Thyroid gland (tissue), 4 donors: Measurements from ENCODE around the gene USP32. TPM values are rescaled to one million over a fixed set of nuclear protein-coding genes. Genes with fewer than 3 reads are reported as not detected.

Source experiments
- DNase-seq, 2 donors: peaks; one replicate each; pipeline ENCODE4 v3.0.0-alpha.2; 2019
- H3K27ac ChIP-seq, 3 donors: fragments of 200-600 bp; sonication (generic); 1 replicate in 2 of 3; 2 replicates in 1 of 3; pipeline ENCODE4 v1.5.1; 2016 to 2019; ENCODE audit warnings: mild to moderate bottlenecking in 1 of 3, moderate library complexity in 1 of 3
- H3K27me3 ChIP-seq: fragments of 200-600 bp; sonication (generic); one replicate; pipeline ENCODE4 v1.5.1; 2019
- H3K36me3 ChIP-seq, 2 donors: fragments of 200-600 bp; sonication (generic); one replicate each; pipeline ENCODE4 v1.5.1; 2016 to 2019
- H3K4me1 ChIP-seq, 2 donors: fragments of 200-600 bp; sonication (generic); one replicate each; pipeline ENCODE4 v1.5.1; 2017 to 2019
- H3K4me3 ChIP-seq, 3 donors: fragments of 200-600 bp; sonication (generic); replicated peaks in 1 of 3; 1 replicate in 2 of 3; 2 replicates in 1 of 3; pipeline ENCODE4 v1.5.1; 2016; ENCODE audit warnings: mild to moderate bottlenecking in 1 of 3
- H3K9me3 ChIP-seq: fragments of 200-600 bp; sonication (generic); one replicate; pipeline ENCODE4 v1.5.1; 2017
- POLR2A ChIP-seq, 2 donors: fragments of 450-650 bp; IDR thresholded peaks; one replicate each; pipeline ENCODE4 v1.6.1; 2017; ENCODE audit warnings: antibody characterized with exemption in 2 of 2, mild to moderate bottlenecking in 2 of 2, moderate library complexity in 1 of 2
- WGBS, 2 donors: methylation state at CpG; one replicate each; pipeline ENCODE4 v1.1.5; 2017; 5-methylcytosine and 5-hydroxymethylcytosine counted together
- intact Hi-C: fragments of 100-400 bp; cut with DNase I; formaldehyde crosslinking; loops from one replicate; pipeline ENCODE4 v1.15.1; 2023
- total RNA-seq, 4 donors: library from RNA; depleted of rRNA; stranded (reverse); fragments of >200 nt; gene quantifications; one replicate each; pipeline ENCODE4 v1.2.3, GENCODE V29; 2016
- TF ChIP-seq, protein P1 (sequence below), 6 experiments: fragments of 200-600 bp in 3 of 6; fragments of 450-650 bp in 3 of 6; sonication (generic) in 3 of 6; IDR thresholded peaks; one replicate each; pipeline ENCODE4 v1.5.1; 2016 to 2019; ENCODE audit warnings: antibody characterized with exemption in 6 of 6, mild to moderate bottlenecking in 2 of 6, inconsistent platforms in 1 of 6, moderate library complexity in 1 of 6

USP32 gene
- total RNA-seq, 4 donors from 2014 or later, result 49.9 to 76.5 (median 65.0) TPM

DNA sequence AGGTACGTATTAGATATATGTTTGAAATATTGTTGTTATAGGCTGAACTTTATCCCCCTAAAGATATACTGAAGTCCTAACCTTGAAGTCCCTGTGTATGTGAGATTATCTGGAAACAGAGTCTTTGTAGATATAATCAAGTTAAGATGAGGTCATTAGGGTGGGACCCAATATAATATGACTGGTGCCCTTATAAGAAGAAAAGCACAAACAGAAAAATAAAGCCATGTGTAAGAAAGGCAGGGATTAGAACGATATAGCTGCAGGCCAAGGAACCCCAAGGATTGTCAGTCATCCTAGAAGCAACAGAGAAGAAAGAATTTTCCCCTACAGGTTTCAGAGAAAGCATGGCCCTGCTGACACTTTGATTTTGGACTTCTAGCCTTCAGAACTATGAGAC, 95.8 kb downstream of the USP32 start:
- intact Hi-C loops, result no loop called here
- H3K4me1 ChIP-seq, result no peaks in the 10 kb centered on the region
- 94 to 95% methylated on average over 2 of the region's 2 CpGs for WGBS, 2 donors

DNA sequence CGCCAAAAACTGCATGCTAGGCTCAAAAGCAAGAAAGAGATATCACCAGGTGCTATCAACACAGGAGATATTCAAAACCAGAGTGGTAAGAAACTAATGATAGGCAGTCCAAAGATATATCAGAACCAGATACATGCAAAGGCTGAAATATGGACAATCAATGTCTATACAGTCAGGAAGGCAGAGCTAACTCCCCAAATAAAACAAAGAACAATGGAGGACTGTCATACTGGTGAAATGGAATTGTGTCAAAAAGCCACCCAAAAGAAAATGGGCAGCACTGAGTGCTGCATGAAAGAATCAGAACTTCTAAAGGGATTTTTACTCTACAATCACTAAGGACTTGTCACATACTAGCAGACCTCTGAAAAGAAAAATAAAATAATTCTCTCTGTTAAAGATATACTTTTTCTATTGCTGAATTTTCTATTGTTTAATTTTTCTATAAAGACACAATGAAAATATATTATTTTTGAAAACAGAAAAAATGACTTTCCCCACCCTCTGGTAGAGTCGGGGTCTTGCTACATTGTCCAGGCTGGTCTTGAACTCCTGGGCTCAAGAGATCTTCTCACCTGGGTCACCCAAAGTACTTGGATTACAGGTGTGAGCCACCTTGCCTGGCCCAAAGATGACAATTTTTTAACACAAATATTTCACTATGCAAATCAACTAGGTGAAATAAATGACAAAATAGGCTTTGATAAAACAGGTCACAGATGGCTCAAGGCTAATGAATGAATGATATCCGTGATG, 98.2 kb downstream of the USP32 start:
- intact Hi-C loops, result no loop called here
- TF ChIP-seq, protein P1, sequence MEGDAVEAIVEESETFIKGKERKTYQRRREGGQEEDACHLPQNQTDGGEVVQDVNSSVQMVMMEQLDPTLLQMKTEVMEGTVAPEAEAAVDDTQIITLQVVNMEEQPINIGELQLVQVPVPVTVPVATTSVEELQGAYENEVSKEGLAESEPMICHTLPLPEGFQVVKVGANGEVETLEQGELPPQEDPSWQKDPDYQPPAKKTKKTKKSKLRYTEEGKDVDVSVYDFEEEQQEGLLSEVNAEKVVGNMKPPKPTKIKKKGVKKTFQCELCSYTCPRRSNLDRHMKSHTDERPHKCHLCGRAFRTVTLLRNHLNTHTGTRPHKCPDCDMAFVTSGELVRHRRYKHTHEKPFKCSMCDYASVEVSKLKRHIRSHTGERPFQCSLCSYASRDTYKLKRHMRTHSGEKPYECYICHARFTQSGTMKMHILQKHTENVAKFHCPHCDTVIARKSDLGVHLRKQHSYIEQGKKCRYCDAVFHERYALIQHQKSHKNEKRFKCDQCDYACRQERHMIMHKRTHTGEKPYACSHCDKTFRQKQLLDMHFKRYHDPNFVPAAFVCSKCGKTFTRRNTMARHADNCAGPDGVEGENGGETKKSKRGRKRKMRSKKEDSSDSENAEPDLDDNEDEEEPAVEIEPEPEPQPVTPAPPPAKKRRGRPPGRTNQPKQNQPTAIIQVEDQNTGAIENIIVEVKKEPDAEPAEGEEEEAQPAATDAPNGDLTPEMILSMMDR (IDR thresholded peaks at IDR 0.05), result no peak
- TF ChIP-seq POLR2A (IDR thresholded peaks at IDR 0.05), result no peak
- DNase-seq, result no peak
- WGBS, 2 donors, result 93 to 96% methylated on average over 3 of the region's 3 CpGs
- Histone ChIP-seq H3K4me1 (no peaks in the 10 kb centered on the region), H3K27me3 (no peaks in the 10 kb centered on the region), H3K36me3 (no peaks in the 10 kb centered on the region), H3K9me3 (no peaks in the 10 kb centered on the region), H3K27ac (no peak overlapping the region), H3K4me3 (no peak overlapping the region)

More for the DNA sequence above, 95.8 kb downstream of the USP32 start:
- no peaks in the 10 kb centered on the region for H3K27me3 ChIP-seq
- TF ChIP-seq, protein P1 (IDR thresholded peaks at IDR 0.05), result no peak
- no peak for TF ChIP-seq POLR2A (IDR thresholded peaks at IDR 0.05)
- H3K4me3 ChIP-seq, result no peak overlapping the region
- no peak for DNase-seq
- no peaks in the 10 kb centered on the region for H3K9me3 ChIP-seq
- H3K27ac ChIP-seq, result no peak overlapping the region
- no peaks in the 10 kb centered on the region for H3K36me3 ChIP-seq

DNA sequence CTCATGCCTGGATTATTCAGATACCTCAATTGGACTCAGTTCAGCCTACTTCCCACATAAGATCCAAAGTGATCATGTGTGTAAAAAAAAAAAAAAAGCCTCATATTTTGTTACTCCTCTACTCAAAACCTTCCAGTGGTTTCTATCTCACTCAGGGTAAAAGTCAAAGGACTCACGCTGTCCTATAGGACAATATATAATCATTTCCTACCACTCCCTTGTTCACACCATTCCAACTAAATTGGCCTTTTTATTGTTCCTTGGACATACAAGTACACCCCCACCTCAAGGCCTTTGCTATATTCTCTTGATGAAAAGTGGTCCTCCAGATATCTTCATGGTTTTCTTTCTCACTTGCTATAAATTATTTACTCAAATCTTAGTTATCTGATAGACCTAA, 99.2 kb downstream of the USP32 start:
- H3K36me3 ChIP-seq, result no peaks in the 10 kb centered on the region
- no peak overlapping the region for H3K4me3 ChIP-seq
- H3K9me3 ChIP-seq, result no peaks in the 10 kb centered on the region
- WGBS, 2 donors, result 95 to 97% methylated on average over 1 of the region's 1 CpG
- no peaks in the 10 kb centered on the region for H3K4me1 ChIP-seq
- H3K27ac ChIP-seq, result no peak overlapping the region
- no peaks in the 10 kb centered on the region for H3K27me3 ChIP-seq
- no peak for DNase-seq
- TF ChIP-seq, protein P1 (IDR thresholded peaks at IDR 0.05), result no peak
- no peak for TF ChIP-seq POLR2A (IDR thresholded peaks at IDR 0.05)
- intact Hi-C loops, result no loop called here

DNA sequence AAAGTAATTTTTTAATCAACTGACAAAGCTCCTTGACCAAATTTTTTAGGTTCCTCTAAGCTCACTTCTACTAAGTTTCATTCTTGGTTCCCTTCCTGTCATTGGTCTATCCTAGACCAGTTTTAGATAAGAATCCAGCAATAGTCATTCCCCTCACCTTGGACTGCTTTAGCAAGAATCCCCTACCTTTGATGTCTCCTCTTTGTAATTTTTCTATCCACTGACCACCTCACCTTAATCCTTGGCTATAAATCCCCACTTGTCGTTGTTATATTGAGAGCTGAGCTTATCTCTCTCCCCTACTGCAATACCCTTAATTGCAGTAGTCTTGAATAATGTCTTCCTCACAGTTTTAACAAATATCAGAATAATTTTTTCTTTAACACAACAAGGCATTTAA, 107.2 kb downstream of the USP32 start:
- Histone ChIP-seq H3K4me1 (no peaks in the 10 kb centered on the region), H3K4me3 (no peak overlapping the region), H3K9me3 (no peaks in the 10 kb centered on the region), H3K27me3 (no peaks in the 10 kb centered on the region), H3K27ac (no peak overlapping the region), H3K36me3 (no peaks in the 10 kb centered on the region)
- intact Hi-C loops, result no loop called here
- WGBS, 2 donors, result 89 to 96% methylated on average over 1 of the region's 1 CpG
- TF ChIP-seq, protein P1 (IDR thresholded peaks at IDR 0.05), result no peak
- TF ChIP-seq POLR2A (IDR thresholded peaks at IDR 0.05), result no peak
- no peak for DNase-seq

DNA sequence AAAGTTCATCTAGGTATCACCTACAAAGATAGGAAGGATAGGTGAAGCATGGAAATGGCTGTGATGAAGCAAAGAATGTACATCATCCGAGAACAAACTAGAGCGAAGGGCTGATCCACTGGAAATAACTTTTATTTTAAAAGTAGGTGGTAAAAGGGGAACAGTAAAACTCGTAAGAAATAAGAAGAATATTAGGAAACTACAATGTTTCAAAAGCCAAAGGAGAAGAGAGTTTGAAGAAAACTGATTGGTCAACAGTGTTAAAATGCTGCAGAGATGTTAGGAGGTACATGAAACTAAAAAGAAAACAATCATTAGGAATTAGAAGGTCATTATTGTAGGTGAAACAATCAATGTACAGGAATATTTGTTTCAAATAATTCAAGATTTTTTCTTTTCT, 108.1 kb downstream of the USP32 start:
- Histone ChIP-seq H3K36me3 (no peaks in the 10 kb centered on the region), H3K9me3 (no peaks in the 10 kb centered on the region), H3K27me3 (no peaks in the 10 kb centered on the region), H3K4me1 (no peaks in the 10 kb centered on the region), H3K27ac (no peak overlapping the region), H3K4me3 (no peak overlapping the region)
- no peak for TF ChIP-seq POLR2A (IDR thresholded peaks at IDR 0.05)
- TF ChIP-seq, protein P1 (IDR thresholded peaks at IDR 0.05), result no peak
- intact Hi-C loops, result no loop called here
- 95 to 96% methylated on average over 3 of the region's 3 CpGs for WGBS, 2 donors
- no peak for DNase-seq
